ENCODE results near the gene SMPD3. TPM values are rescaled to one million over a fixed set of nuclear protein-coding genes. Genes with fewer than 3 reads are reported as not detected.
A peak's percentile ranks its signal among the peaks of the same experiment; 100 is the strongest.

The SMPD3 gene
- total RNA-seq, 8 experiments from 2014 or later: 0.51 to 28.4 (median 20.1) TPM

DNA sequence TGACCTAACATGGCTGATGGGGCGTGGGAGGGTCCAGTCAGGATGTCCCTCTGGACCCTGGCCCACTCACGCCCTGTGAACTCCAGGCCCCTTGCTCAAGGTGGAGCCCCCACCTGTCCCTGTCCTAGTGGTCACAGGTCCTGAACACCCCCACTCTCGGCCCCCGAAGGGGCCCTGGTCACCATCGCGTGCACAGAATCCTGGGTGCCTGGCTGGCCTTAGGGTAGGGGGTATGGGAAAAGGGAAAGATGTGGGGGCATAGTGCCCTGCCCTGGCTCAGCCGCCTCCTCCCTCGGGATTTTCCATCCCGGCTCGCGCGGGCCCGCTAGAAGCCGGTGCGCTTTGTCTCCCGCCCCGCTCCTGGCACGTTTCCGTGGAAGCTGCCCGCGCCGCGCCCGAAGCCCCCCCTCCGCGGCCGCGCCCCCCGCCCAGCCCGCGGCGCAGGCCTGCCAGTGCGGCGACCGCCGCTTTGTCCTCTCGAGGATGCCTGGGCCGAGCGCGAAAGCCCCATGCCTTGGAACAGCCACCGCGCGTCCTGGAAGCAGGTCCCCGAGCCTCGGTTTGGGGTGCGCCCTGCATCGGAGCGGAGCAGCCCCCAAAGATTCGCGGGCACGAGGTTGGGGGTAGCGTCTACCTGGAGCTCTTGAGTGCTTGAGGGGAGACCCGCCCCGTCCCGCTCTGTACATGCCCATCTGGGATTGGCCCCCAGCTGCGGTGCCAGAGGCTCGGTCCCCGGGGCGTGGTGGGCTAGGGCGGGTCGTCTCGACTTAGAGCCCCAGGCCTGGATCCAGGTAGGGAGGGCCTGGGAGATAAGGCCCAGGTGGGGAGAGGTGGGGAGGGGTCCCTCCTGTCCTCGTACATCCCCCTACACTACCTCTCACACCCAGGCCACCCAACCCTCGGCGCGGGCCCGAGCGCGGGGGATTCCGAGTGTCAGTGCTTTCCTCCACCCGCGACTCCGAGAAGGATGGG lies 1.3 kb downstream of the SMPD3 start:
- Histone ChIP-seq H3K27ac (peak overlapping the region; percentile 39 to 88), H3K4me3 (peak overlapping the region; percentile 47 to 68 (median 64)), H3K4me1 (replicated peaks in 1 of 2) (peaks cover 13 to 20% of the 10 kb centered on the region in 2 donors)
- peak in 1 of 8 experiments; percentile 1 for ATAC-seq (replicated peaks in 6 of 8)
- in situ Hi-C loops (cut with MboI; ENCODE audit: low pct_unique_long_range_greater_than_20kb in 2 of 9, low sequenced_read_pairs in 9 of 9, unreplicated experiment in 9 of 9): no loop called here
- WGBS, 10 experiments: 18 to 30% methylated on average over 3 to 4 of the region's 73 CpGs; no CpG with 5 or more reads in 8 of the 10 experiments

DNA sequence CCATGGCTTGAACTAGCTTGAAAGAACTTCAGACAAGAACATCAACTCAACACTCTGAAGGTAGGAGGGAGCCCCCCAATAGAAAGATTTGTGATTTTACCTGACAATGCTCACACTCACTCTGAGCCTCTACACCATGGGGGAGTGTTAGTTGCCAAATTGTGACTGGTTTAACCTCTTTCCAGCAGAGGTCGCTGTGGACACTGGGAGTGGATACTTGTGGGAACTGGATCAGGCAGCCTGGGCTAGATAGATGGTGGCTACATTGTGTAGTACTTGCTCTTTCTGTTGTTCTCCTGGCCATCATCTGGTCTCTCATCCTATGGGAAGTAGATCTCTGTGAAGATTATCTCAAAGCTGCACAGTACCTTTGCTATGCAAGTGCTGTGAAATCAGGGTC lies 2.9 kb downstream of the SMPD3 start:
- Histone ChIP-seq H3K4me3 (peak overlapping the region in 3 of 5 donors; percentile 12 to 66 (median 64)), H3K4me1 (replicated peaks in 1 of 2) (peaks cover 13 to 20% of the 10 kb centered on the region in 2 donors), H3K27ac (peak overlapping the region in 1 of 2 donors; percentile 88)
- WGBS, 10 experiments: 0% methylated on average over 1 of the region's 1 CpG; no CpG with 5 or more reads in 7 of the 10 experiments
- no peak for ATAC-seq (replicated peaks in 6 of 8)
- in situ Hi-C loops (cut with MboI; ENCODE audit: low pct_unique_long_range_greater_than_20kb in 2 of 9, low sequenced_read_pairs in 9 of 9, unreplicated experiment in 9 of 9): no loop called here

DNA sequence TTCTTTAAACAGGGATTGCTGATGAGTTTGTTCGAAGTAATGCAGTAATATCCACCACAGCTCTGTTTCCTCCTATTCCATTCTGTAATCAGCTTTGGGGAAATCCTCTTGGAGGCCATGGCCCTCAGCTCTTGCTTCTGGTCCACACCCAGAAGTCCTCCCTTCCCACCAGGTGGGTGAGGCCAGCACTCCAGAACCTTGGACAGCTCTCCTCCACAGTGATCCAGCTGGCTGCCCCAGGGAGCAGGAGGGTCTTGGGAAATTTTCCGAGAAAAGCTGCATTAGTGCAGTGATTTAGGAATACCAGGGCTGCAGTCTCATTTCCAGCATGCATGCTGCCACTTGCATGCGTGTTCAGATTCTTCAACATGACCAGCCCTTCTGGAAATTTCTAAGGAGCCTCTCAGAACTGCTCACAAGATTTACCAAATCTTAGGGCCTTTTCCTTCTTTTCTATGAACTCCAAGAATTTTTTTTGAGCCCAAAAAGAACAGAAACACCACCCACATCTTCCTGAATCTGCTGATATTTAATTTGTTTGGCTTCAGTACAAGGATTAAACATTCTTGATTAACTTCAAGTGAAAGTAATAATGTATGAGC lies 4.2 kb downstream of the SMPD3 start:
- ATAC-seq (replicated peaks in 6 of 8): no peak

DNA sequence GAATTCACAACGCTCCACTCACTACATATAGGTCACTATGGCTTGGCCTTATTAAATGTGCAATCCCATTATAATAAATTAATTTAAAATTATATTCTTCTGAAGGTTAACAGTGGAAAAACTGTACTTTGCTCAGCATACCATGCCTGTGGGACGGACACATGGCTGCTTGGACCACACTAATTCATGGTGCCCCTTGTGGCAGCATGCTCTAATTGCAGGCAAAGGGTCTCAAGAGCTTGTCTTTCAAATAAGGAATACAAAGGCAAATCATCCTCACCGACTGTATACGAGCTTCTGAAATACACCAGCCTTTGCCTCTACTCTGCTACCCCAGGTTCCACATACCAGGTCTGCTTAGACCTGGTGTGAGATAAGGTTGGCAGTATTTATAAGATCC lies 11.7 kb downstream of the SMPD3 start:
- H3K27ac ChIP-seq: no peak overlapping the region
- no peak overlapping the region for H3K4me3 ChIP-seq
- in situ Hi-C loops (cut with MboI; ENCODE audit: low pct_unique_long_range_greater_than_20kb in 2 of 9, low sequenced_read_pairs in 9 of 9, unreplicated experiment in 9 of 9): no loop called here
- ATAC-seq (replicated peaks in 6 of 8): no peak
- H3K4me1 ChIP-seq (replicated peaks in 1 of 2): peaks cover 0 to 2% of the 10 kb centered on the region in 2 donors
- WGBS, 10 experiments: 0 to 100% (median 80%) methylated on average over 1 to 4 of the region's 4 CpGs; no CpG with 5 or more reads in 1 of the 10 experiments

More for the DNA sequence above, 4.2 kb downstream of the SMPD3 start:
- WGBS, 10 experiments: 0 to 55% (median 40%) methylated on average over 1 to 3 of the region's 3 CpGs; no CpG with 5 or more reads in 1 of the 10 experiments
- peaks cover 12 to 16% of the 10 kb centered on the region in 2 donors for H3K4me1 ChIP-seq (replicated peaks in 1 of 2)
- H3K27ac ChIP-seq: no peak overlapping the region
- in situ Hi-C loops (cut with MboI; ENCODE audit: low pct_unique_long_range_greater_than_20kb in 2 of 9, low sequenced_read_pairs in 9 of 9, unreplicated experiment in 9 of 9): no loop called here
- H3K4me3 ChIP-seq: no peak overlapping the region

DNA sequence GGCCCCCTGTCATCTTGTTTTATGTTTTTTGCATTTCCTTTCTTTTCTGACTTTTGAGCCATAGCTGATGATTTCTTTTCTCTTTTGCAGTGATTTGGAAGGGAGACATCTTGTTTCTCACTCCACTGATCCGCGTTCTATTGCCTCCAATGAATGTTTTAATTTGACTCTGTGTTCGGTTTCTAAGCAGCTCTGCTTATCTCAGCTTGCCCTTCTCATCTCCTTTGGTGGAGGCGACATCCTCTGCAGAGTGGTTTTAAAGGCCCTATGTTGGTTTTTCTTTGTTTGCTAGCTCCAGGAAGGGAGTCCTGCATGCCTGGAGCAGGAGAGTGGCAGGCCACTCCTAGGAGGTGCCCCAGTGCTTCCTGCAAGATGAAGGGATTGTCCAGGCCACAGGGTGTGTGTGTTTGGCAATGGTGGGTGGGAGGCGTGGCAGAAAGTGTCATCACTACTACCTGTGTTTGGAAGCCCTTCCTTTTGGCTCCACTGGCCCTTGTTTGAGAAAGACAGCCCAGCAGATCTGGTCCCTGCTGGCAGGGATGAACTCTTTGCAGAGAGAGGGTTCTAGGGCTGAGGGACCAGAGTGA lies 13.6 kb downstream of the SMPD3 start:
- in situ Hi-C loops (cut with MboI; ENCODE audit: low pct_unique_long_range_greater_than_20kb in 2 of 9, low sequenced_read_pairs in 9 of 9, unreplicated experiment in 9 of 9): no loop called here
- Histone ChIP-seq H3K4me3 (no peak overlapping the region), H3K27ac (no peak overlapping the region), H3K4me1 (replicated peaks in 1 of 2) (peaks cover 10 to 21% of the 10 kb centered on the region in 2 donors)
- WGBS, 10 experiments: 4 to 64% (median 48%) methylated on average over 2 to 5 of the region's 5 CpGs; no CpG with 5 or more reads in 2 of the 10 experiments
- peak in 1 of 8 experiments; percentile 17 for ATAC-seq (replicated peaks in 6 of 8)

DNA sequence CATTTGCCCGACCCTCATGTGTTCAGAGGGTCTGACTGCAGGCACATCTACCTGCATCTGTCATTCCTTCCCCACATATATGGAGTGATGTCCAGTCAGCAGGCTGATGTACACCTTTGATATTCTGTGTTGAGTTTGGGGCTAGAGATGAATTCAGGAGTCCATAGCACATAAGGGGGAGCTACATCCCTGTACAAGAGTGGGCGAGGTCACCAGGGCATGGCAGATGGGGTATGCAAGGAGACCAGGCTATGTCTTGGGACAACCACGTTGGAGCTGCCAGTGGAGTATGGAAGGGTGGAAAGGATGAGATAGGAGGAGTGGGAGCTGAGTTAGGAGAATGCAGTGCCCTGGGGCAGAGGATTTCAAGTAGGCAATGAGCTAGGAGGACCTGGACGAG lies 15.0 kb downstream of the SMPD3 start:
- ATAC-seq (replicated peaks in 6 of 8): no peak
- 7 to 100% (median 79%) methylated on average over 1 to 3 of the region's 4 CpGs; no CpG with 5 or more reads in 3 of the 10 experiments for WGBS, 10 experiments

DNA sequence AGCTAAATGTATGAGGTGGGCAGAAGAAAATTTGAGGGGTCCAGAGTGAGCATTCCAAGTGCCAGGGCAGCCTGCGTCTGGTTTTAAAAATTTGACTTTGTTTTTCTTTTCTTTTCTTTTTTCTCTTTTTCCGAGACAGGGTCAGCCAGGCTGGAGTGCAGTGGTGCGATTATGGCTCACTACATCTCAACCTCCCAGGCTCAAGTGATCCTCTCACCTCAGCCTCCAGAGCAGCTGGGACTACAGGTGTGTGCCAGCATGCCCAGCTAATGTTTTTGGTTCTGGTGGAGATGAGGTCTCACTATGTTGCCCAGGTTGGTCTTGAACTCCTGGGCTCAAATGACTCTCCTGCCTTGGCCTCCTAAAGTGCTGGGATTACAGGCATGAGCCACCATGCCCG lies 15.6 kb downstream of the SMPD3 start:
- in situ Hi-C loops (cut with MboI; ENCODE audit: low pct_unique_long_range_greater_than_20kb in 2 of 9, low sequenced_read_pairs in 9 of 9, unreplicated experiment in 9 of 9): no loop called here
- Histone ChIP-seq H3K4me3 (no peak overlapping the region), H3K4me1 (replicated peaks in 1 of 2) (peaks cover 10 to 25% of the 10 kb centered on the region in 2 donors), H3K27ac (no peak overlapping the region)
- WGBS, 10 experiments: 0 to 100% (median 93%) methylated on average over 1 to 3 of the region's 4 CpGs; no CpG with 5 or more reads in 7 of the 10 experiments
- no peak for ATAC-seq (replicated peaks in 6 of 8)

More for the DNA sequence above, 15.0 kb downstream of the SMPD3 start:
- Histone ChIP-seq H3K27ac (no peak overlapping the region), H3K4me3 (no peak overlapping the region), H3K4me1 (replicated peaks in 1 of 2) (peaks cover 10 to 25% of the 10 kb centered on the region in 2 donors)
- in situ Hi-C loops (cut with MboI; ENCODE audit: low pct_unique_long_range_greater_than_20kb in 2 of 9, low sequenced_read_pairs in 9 of 9, unreplicated experiment in 9 of 9): no loop called here

DNA sequence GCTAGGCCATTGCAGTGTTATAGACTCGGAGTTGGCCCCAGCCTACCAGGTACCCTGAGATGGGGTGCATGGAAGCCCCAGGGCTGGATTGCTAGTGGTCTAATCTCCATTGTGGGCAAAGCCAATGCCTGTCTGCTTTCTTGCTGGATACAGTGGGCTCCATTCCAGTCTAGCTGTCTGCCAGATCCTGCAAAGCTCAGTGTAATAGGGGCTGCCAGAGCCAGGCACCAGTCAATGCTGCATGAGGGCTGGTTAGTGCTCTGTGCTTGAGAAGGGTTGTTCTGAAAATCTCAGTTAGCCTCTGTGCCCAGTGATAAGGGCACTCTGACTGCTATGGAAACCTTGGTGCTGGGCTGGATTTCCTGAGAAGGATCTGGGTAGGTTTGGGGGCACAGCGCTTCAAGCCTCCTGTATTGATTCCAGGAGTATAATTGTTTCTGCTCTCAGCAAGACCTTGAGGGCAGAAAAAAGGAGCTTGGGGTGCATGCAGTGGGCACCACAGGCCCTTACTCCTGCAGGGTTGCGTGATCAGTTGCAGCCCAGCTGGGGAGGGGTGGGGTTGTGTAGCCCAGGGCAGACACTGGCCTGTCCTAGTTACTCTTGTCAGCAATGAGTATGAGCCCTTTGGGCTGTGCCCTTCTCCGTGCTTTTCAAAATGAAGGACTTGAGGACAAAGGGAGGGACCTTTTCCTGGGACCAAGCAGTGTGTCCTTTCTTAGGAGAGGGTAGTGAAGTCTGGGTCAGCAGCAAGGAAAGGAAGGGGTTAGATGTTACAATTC lies 19.0 kb downstream of the SMPD3 start:
- no peak overlapping the region for H3K4me3 ChIP-seq
- in situ Hi-C loops (cut with MboI; ENCODE audit: low pct_unique_long_range_greater_than_20kb in 2 of 9, low sequenced_read_pairs in 9 of 9, unreplicated experiment in 9 of 9): no loop called here
- peak in 2 of 8 experiments; percentile 70 to 76 for ATAC-seq (replicated peaks in 6 of 8)
- 0 to 100% (median 62%) methylated on average over 1 to 3 of the region's 4 CpGs; no CpG with 5 or more reads in 2 of the 10 experiments for WGBS, 10 experiments
- peaks cover 10 to 36% of the 10 kb centered on the region in 2 donors for H3K4me1 ChIP-seq (replicated peaks in 1 of 2)
- H3K27ac ChIP-seq: no peak overlapping the region

DNA sequence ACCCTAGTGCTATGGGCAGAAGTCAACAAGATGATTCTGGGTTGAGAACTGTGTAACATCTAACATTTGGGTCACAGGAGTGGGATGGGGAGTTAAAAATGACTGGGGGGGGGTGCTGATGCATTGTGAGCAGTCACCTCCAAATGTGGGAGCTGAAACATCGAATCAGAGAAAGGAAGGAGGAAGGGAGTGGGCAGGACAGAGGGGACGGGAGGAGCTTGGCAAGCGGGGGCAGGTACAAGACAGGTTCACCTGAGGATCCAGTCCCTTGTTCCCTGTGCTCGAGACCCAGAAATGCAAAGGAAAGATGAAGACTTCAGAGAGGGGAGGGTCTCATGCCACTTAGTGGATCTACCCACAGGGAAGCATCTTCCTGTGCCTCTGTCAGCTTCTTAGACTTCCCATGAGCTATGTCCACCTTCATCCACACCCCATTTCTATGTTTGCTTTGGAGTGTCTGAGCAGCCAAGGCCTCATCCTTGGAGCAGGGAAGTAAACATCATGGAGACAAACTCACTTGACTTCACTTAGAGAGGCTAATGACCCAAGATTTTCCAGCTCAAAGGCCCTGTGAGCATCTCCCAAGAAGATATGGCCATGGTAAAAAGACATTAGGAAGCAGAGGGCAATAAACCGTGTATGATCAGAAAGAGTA lies 20.5 kb downstream of the SMPD3 start:
- Histone ChIP-seq H3K4me3 (no peak overlapping the region), H3K4me1 (replicated peaks in 1 of 2) (peaks cover 10 to 36% of the 10 kb centered on the region in 2 donors), H3K27ac (no peak overlapping the region)
- WGBS, 10 experiments: 0 to 100% (median 56%) methylated on average over 1 to 2 of the region's 5 CpGs; no CpG with 5 or more reads in 3 of the 10 experiments
- ATAC-seq (replicated peaks in 6 of 8): no peak
- in situ Hi-C loops (cut with MboI; ENCODE audit: low pct_unique_long_range_greater_than_20kb in 2 of 9, low sequenced_read_pairs in 9 of 9, unreplicated experiment in 9 of 9): no loop called here

DNA sequence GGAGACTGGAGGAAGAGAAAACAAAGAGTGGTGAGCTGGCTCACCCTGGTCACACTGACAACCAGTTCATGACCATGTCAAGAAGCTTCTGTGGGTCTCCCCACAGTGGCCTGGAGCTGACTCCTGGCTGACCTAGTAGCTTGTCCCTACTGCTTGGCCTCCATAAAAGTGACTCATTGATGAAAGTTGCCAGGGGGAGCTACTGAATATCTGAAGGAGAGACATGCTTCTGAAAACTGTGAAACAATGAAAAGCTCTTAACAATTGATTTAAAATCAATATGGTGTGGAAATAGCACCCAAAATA lies 22.0 kb downstream of the SMPD3 start:
- in situ Hi-C loops (cut with MboI; ENCODE audit: low pct_unique_long_range_greater_than_20kb in 2 of 9, low sequenced_read_pairs in 9 of 9, unreplicated experiment in 9 of 9): no loop called here
- H3K27ac ChIP-seq: no peak overlapping the region
- ATAC-seq (replicated peaks in 6 of 8): peak in 1 of 8 experiments; percentile 25
- no peak overlapping the region for H3K4me3 ChIP-seq
- H3K4me1 ChIP-seq (replicated peaks in 1 of 2): peaks cover 9 to 31% of the 10 kb centered on the region in 2 donors

DNA sequence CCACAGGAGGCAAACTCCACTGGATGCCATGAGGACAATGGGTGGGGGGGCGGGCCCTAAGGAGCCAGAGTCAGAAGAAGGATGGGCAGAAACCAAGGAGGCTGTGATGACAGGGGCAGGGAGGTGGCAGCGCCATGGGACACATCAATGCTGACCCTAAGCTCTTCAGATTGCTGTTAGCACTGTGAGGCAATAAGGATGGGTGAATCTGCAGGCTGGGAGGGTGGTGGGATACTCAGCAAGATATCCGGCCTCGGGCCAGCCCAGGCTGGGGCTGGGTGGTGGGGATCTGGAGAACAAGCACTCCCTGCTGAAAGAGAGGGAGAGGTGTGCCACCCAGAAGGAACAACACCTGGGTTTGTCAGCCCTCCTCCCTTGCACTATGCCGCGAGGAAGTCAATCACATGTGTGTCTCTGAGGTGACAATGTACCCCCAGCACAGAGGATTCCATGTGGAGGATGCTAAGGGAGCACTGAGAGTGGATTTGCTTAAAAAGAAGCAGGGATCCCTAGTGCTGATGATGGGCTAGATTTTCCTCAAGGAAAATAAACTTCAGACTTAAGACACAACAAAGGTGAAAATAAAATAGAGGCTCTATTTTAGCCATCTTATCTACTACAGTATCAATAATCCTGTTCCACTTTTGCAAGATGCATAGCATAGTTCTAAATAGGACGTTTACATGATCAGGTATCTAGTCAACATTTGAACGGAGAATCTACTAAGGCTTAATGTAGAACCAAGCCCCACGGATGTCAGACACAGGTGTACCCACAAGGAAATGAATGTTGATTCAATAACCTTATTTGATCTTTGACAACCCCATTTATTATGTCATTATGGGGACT lies 22.6 kb downstream of the SMPD3 start:
- no peak overlapping the region for H3K27ac ChIP-seq
- in situ Hi-C loops (cut with MboI; ENCODE audit: low pct_unique_long_range_greater_than_20kb in 2 of 9, low sequenced_read_pairs in 9 of 9, unreplicated experiment in 9 of 9): no loop called here
- peak in 1 of 8 experiments; percentile 14 for ATAC-seq (replicated peaks in 6 of 8)
- no peak overlapping the region for H3K4me3 ChIP-seq
- H3K4me1 ChIP-seq (replicated peaks in 1 of 2): peaks cover 3 to 30% of the 10 kb centered on the region in 2 donors
- WGBS, 10 experiments: 21 to 63% (median 48%) methylated on average over 1 to 5 of the region's 9 CpGs; no CpG with 5 or more reads in 3 of the 10 experiments

Measured in motor neuron (in vitro differentiated cells).